Thyroid gland (tissue), 4 donors: ENCODE measurements around the gene CNOT1.

Experiments
- CTCF ChIP-seq, 6 experiments: fragments of 200-600 bp in 3 of 6; fragments of 450-650 bp in 3 of 6; sonication (generic) in 3 of 6; IDR thresholded peaks; one replicate each; pipeline ENCODE4 v1.5.1; 2016 to 2019; ENCODE audit warnings: antibody characterized with exemption in 6 of 6, mild to moderate bottlenecking in 2 of 6, inconsistent platforms in 1 of 6, moderate library complexity in 1 of 6
- POLR2A ChIP-seq, 2 donors: fragments of 450-650 bp; IDR thresholded peaks; one replicate each; pipeline ENCODE4 v1.6.1; 2017; ENCODE audit warnings: antibody characterized with exemption in 2 of 2, mild to moderate bottlenecking in 2 of 2, moderate library complexity in 1 of 2

DNA sequence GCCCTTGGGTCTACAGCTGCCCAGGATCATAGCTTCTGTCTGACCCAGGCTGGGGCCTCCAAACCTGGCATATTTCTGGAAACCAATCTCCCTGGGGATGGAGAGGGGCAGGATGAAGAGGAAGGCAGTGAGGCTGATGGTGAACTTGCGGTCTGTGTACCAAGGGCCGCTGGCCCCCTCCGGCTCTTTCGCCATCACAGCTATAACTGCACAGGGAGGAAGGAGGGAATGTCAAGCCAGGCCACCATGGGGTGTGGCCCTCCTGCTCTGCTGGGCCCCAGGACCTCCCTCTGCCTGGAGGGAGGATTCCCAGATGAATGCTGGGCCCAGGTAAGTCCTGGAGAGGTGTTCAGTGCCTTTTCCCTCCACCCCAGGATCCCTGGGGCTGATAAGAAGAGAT lies 48.6 kb upstream of the CNOT1 start:
- TF ChIP-seq CTCF (IDR thresholded peaks at IDR 0.05) (no peak), POLR2A (IDR thresholded peaks at IDR 0.05) (no peak)
